CD8-positive, alpha-beta memory T cell (primary cell): ENCODE measurements around the gene DRAM1. TPM values are rescaled to one million over a fixed set of nuclear protein-coding genes. Genes with fewer than 3 reads are reported as not detected.

Source experiments
- CTCF ChIA-PET: fragments of 350-600 bp; sonication (Branson Sonifier 250); formaldehyde crosslinking; loops from one replicate; lab custom pipeline; 2021; ENCODE audit warnings: antibody characterized with exemption; lab: Charles Lee
- POLR2A ChIA-PET: fragments of 350-600 bp; sonication (Branson Sonifier 250); formaldehyde crosslinking; loops from one replicate; lab custom pipeline; 2021; ENCODE audit warnings: antibody characterized with exemption; lab: Charles Lee
- DNase-seq, 5 donors: peaks; one replicate each; pipeline versions ENCODE4 v3.0.0 to v3.0.0-alpha.2; 2020 to 2022; ENCODE audit warnings: mixed read lengths in 1 of 5
- H3K27ac ChIP-seq: one replicate; pipeline ENCODE4 v1.7.0; 2013; ENCODE audit warnings: low read depth, mild to moderate bottlenecking, low read length, moderate library complexity
- H3K27me3 ChIP-seq: 2 replicates; pipeline ENCODE4 v1.7.0; 2013; ENCODE audit warnings: low read length, mild to moderate bottlenecking; ENCODE audit not compliant: insufficient read depth, poor library complexity, severe bottlenecking
- H3K36me3 ChIP-seq: 2 replicates; pipeline ENCODE4 v1.7.0; 2013; ENCODE audit warnings: mild to moderate bottlenecking, low read length, moderate library complexity; ENCODE audit not compliant: insufficient read depth
- H3K4me1 ChIP-seq: 2 replicates; pipeline ENCODE4 v1.7.0; 2013; ENCODE audit warnings: mild to moderate bottlenecking, low read length, moderate library complexity; ENCODE audit not compliant: insufficient read depth
- H3K4me3 ChIP-seq: 2 replicates; pipeline ENCODE4 v1.7.0; 2013; ENCODE audit warnings: mild to moderate bottlenecking, low read length
- H3K9me3 ChIP-seq: 2 replicates; pipeline ENCODE4 v1.7.0; 2013; ENCODE audit warnings: mild to moderate bottlenecking, low read length
- H3K27ac Mint-ChIP-seq, 8 donors: one replicate each; pipeline ENCODE4 v1.8.0; 2020 to 2021; ENCODE audit warnings: mixed read lengths in 8 of 8, mild to moderate bottlenecking in 6 of 8, inconsistent platforms in 3 of 8, moderate library complexity in 3 of 8
- H3K27me3 Mint-ChIP-seq, 2 donors: one replicate each; pipeline ENCODE4 v1.8.0; 2020 to 2021; ENCODE audit warnings: mixed read lengths in 2 of 2, mild to moderate bottlenecking in 1 of 2, moderate library complexity in 1 of 2
- H3K36me3 Mint-ChIP-seq, 3 donors: one replicate each; pipeline ENCODE4 v1.8.0; 2020 to 2021; ENCODE audit warnings: mixed read lengths in 3 of 3, inconsistent platforms in 1 of 3, mild to moderate bottlenecking in 1 of 3
- H3K4me1 Mint-ChIP-seq, 3 donors: one replicate each; pipeline ENCODE4 v1.8.0; 2020 to 2021; ENCODE audit warnings: mixed read lengths in 3 of 3, inconsistent platforms in 1 of 3, mild to moderate bottlenecking in 1 of 3
- H3K4me3 Mint-ChIP-seq, 7 donors: one replicate each; pipeline ENCODE4 v1.8.0; 2020 to 2021; ENCODE audit warnings: mixed read lengths in 7 of 7, mild to moderate bottlenecking in 6 of 7, moderate library complexity in 4 of 7, inconsistent platforms in 2 of 7
- H3K9me3 Mint-ChIP-seq, 5 donors: one replicate each; pipeline ENCODE4 v1.8.0; 2020 to 2022; ENCODE audit warnings: mixed read lengths in 5 of 5, mild to moderate bottlenecking in 3 of 5, moderate library complexity in 2 of 5, inconsistent platforms in 1 of 5
- polyA plus RNA-seq: library from polyadenylated mRNA; unstranded; fragments of 300-500 nt; fragmentation: Illumina TruSeq; gene quantifications from one replicate; pipeline ENCODE4 v1.2.3, GENCODE V29; 2021
- total RNA-seq, 2 experiments: library from RNA; stranded (reverse); gene quantifications; one replicate each; pipeline ENCODE4 v1.2.3, GENCODE V29; 2021

Gene DRAM1
- total and polyA plus RNA-seq, 3 experiments from 2014 or later: 5.5 to 9.7 (median 8.9) TPM

GRCh38 chr12:101927999-101928398, 50.6 kb downstream of the DRAM1 start:
- Mint-ChIP-seq H3K27me3 (peaks cover 5 to 17% of the 10 kb centered on the region in 2 donors), H3K9me3 (no peaks in the 10 kb centered on the region), H3K27ac (no peak overlapping the region), H3K4me1 (no peaks in the 10 kb centered on the region), H3K4me3 (no peak overlapping the region), H3K36me3 (peaks cover 0 to 8% (median 0%) of the 10 kb centered on the region in 3 donors)
- Histone ChIP-seq H3K4me1 (no peaks in the 10 kb centered on the region), H3K27ac (no peak overlapping the region), H3K4me3 (no peak overlapping the region), H3K36me3 (no peaks in the 10 kb centered on the region), H3K9me3 (no peaks in the 10 kb centered on the region), H3K27me3 (no peaks in the 10 kb centered on the region)
- no peak for DNase-seq
- POLR2A ChIA-PET: no interaction called here
- CTCF ChIA-PET: no interaction called here

- Histone ChIP-seq H3K36me3 (no peaks in the 10 kb centered on the region), H3K27ac (no peak overlapping the region), H3K4me3 (no peak overlapping the region), H3K27me3 (no peaks in the 10 kb centered on the region), H3K9me3 (no peaks in the 10 kb centered on the region), H3K4me1 (no peaks in the 10 kb centered on the region)
- Mint-ChIP-seq H3K36me3 (peaks cover 0 to 5% (median 0%) of the 10 kb centered on the region in 3 donors), H3K27me3 (peaks cover 5 to 22% of the 10 kb centered on the region in 2 donors), H3K4me1 (no peaks in the 10 kb centered on the region), H3K9me3 (no peaks in the 10 kb centered on the region), H3K27ac (no peak overlapping the region), H3K4me3 (no peak overlapping the region)
- DNase-seq: no peak
- ChIA-PET POLR2A (no interaction called here), CTCF (no interaction called here)
Observed at GRCh38 chr12:101928556-101928955, 51.2 kb downstream of the DRAM1 start.

- ChIA-PET CTCF (no interaction called here), POLR2A (no interaction called here)
- no peaks in the 10 kb centered on the region for H3K36me3 ChIP-seq
Observed at GRCh38 chr12:101929365-101930041, 52.1 kb downstream of the DRAM1 start.

DNA sequence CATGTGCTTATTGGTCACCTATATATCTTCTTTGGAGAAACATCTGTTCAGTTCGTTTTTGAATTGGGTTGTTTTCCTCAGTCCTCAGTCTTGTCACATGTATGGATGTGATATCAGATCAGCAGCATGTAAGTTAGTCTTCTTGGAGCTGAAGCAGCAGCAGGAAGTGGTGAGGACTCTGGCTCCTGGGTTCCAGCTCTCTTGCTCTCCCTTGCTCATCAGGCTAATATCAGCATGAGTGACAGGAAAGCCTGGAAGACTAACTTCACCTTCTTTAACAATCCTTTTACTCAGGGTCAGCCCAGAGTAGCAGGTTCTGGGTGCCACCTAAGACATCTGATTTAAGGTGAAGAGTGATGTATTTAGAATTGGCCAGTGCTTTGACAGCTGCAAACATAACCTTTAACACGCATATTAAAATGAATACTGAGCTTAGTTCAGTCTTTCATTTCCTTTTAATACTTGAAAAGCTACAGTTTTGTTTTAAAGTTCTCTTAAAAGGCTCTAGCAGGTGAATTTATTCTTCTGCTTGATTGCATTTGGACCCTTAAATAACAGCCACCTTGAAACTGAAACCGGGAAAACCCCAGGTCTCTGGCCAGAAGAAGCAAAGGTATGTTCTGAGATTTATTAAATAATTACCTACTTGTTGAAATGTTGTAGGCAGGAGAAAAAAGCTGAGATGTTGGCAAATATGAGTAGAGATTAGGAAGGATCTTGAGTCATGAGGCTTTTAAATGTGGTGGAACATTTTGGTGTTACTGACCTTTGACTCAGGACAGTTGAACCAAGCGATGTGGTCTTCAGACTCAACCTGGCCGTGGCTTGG, 54.3 kb downstream of the DRAM1 start:
- DNase-seq: no peak
- Histone ChIP-seq H3K9me3 (no peaks in the 10 kb centered on the region), H3K27ac (no peak overlapping the region), H3K36me3 (no peaks in the 10 kb centered on the region), H3K27me3 (no peaks in the 10 kb centered on the region), H3K4me1 (no peaks in the 10 kb centered on the region), H3K4me3 (no peak overlapping the region)
- Mint-ChIP-seq H3K4me3 (no peak overlapping the region), H3K4me1 (peaks cover 0 to 4% (median 0%) of the 10 kb centered on the region in 3 donors), H3K9me3 (no peaks in the 10 kb centered on the region), H3K36me3 (peaks cover 0 to 4% (median 0%) of the 10 kb centered on the region in 3 donors), H3K27ac (no peak overlapping the region), H3K27me3 (peaks cover 5 to 22% of the 10 kb centered on the region in 2 donors)
- CTCF ChIA-PET: no interaction called here
- POLR2A ChIA-PET: no interaction called here

More at GRCh38 chr12:101929365-101930041, 52.1 kb downstream of the DRAM1 start:
- no peaks in the 10 kb centered on the region for H3K9me3 ChIP-seq
- no peaks in the 10 kb centered on the region for H3K27me3 ChIP-seq
- Mint-ChIP-seq H3K4me1 (no peaks in the 10 kb centered on the region), H3K27me3 (peaks cover 5 to 22% of the 10 kb centered on the region in 2 donors), H3K27ac (peak overlapping the region in 1 of 8 donors; percentile 1), H3K4me3 (no peak overlapping the region), H3K36me3 (peaks cover 0 to 4% (median 0%) of the 10 kb centered on the region in 3 donors), H3K9me3 (no peaks in the 10 kb centered on the region)
- no peaks in the 10 kb centered on the region for H3K4me1 ChIP-seq
- H3K4me3 ChIP-seq: no peak overlapping the region
- no peak for DNase-seq
- H3K27ac ChIP-seq: no peak overlapping the region

GRCh38 chr12:101933866-101934514, 56.6 kb downstream of the DRAM1 start:
- Mint-ChIP-seq H3K27me3 (peaks cover 2 to 25% of the 10 kb centered on the region in 2 donors), H3K9me3 (no peaks in the 10 kb centered on the region), H3K4me3 (no peak overlapping the region), H3K36me3 (peaks cover 0 to 4% (median 0%) of the 10 kb centered on the region in 3 donors), H3K27ac (peak overlapping the region in 1 of 8 donors; percentile 64), H3K4me1 (peaks cover 0 to 4% (median 0%) of the 10 kb centered on the region in 3 donors)
- Histone ChIP-seq H3K9me3 (no peaks in the 10 kb centered on the region), H3K4me1 (no peaks in the 10 kb centered on the region), H3K27me3 (no peaks in the 10 kb centered on the region), H3K27ac (no peak overlapping the region), H3K4me3 (no peak overlapping the region), H3K36me3 (no peaks in the 10 kb centered on the region)
- POLR2A ChIA-PET: no interaction called here
- no peak for DNase-seq
- CTCF ChIA-PET: interaction anchor here (1.1 kb wide), 1 partner anchor 11 kb away, joined by 3 read pairs; no protein-coding TSS in a partner anchor

DNA sequence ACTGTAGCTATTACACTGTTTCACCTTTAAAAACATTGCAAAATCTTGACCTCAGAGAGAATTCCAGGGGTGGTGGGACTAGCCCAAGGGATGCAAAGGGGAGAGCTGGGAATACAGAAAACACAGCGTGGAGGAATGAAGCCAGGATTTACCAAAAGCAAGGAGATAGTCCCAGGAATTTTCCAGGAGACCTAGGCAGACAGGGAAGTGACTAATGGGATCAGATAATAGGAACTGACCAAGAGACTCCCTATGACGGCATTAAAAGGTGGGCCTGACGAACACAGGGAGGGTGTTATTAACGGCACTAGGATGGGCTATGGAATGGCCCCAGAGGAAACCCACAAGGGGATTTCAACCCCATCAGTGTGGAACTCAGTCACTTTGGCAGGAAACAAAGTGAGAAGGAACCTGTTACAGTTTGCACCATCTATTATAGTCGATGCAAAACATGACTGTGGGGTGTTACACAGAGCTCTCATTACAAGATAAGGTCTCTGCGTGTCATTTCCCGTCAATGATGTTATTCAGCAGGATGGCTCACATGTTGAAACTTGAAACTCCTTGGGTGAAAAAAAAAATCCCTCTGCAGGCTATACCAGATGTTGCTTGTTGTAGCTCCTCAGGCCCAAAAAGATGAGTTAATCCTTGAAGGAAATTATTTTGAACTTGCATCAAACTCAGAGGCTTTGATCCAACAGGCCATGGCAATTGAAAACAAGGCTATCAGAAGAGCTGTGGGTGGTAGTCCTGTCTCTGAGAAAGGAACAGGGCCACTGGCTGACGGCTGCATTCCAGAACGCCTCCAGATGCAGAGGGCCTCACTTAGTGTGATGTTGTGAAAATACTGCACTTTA, 58.7 kb downstream of the DRAM1 start:
- H3K9me3 ChIP-seq: no peaks in the 10 kb centered on the region
- no peaks in the 10 kb centered on the region for H3K27me3 ChIP-seq
- peak overlapping the region in 1 of 8 donors; percentile 41 for H3K27ac Mint-ChIP-seq
- ChIA-PET CTCF (interaction anchor here (0.6 kb wide), 1 partner anchor 548 kb away, joined by 4 read pairs; no protein-coding TSS in a partner anchor), POLR2A (no interaction called here)
- H3K4me1 Mint-ChIP-seq: peaks cover 0 to 7% (median 1%) of the 10 kb centered on the region in 3 donors
- H3K27me3 Mint-ChIP-seq: peaks cover 4 to 15% of the 10 kb centered on the region in 2 donors
- no peaks in the 10 kb centered on the region for H3K4me1 ChIP-seq
- no peak overlapping the region for H3K4me3 Mint-ChIP-seq
- H3K27ac ChIP-seq: no peak overlapping the region
- no peaks in the 10 kb centered on the region for H3K36me3 ChIP-seq
- no peaks in the 10 kb centered on the region for H3K36me3 Mint-ChIP-seq
- H3K9me3 Mint-ChIP-seq: no peaks in the 10 kb centered on the region
- H3K4me3 ChIP-seq: no peak overlapping the region
- DNase-seq: no peak

DNA sequence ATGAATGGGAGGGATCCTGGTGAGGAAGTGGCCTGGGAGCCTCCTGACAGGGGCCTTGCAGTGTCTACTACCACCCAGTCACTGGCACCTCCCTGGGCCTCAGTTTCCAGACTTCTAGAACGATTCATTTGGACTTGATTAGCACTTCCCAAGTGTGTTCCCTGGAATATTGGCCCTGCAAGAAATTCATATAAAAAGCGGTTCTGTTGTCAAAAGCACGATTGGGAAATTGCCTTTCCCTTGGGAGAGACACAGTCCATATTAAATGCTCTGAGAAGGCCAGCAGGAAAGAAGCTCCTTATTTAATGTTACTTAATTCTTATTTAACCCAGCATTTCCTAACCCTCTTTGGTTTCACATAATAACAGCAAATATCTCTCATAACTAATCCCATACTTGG, 61.9 kb downstream of the DRAM1 start:
- Mint-ChIP-seq H3K36me3 (no peaks in the 10 kb centered on the region), H3K27me3 (peaks cover 4 to 7% of the 10 kb centered on the region in 2 donors), H3K27ac (no peak overlapping the region), H3K4me1 (peaks cover 0 to 7% (median 1%) of the 10 kb centered on the region in 3 donors), H3K4me3 (no peak overlapping the region), H3K9me3 (no peaks in the 10 kb centered on the region)
- Histone ChIP-seq H3K36me3 (no peaks in the 10 kb centered on the region), H3K27ac (no peak overlapping the region), H3K9me3 (no peaks in the 10 kb centered on the region), H3K4me1 (no peaks in the 10 kb centered on the region), H3K4me3 (no peak overlapping the region), H3K27me3 (peaks cover 3% of the 10 kb centered on the region)
- ChIA-PET CTCF (interaction anchor here (1.5 kb wide), 1 partner anchor 28 kb away, joined by 4 read pairs; no protein-coding TSS in a partner anchor), POLR2A (no interaction called here)
- DNase-seq: no peak
